EH (cell line): ENCODE measurements around the gene TAF4.

Experiments
- DNase-seq: peaks from one replicate; pipeline ENCODE4 v3.0.0-alpha.2; 2015; ENCODE audit warnings: low read depth

TAF4 gene

GRCh38 chr20:61929971-61930666 is 135.6 kb downstream of the TAF4 start:
- DNase-seq: no peak

GRCh38 chr20:61929561-61929960 is 136.1 kb downstream of the TAF4 start:
- DNase-seq: no peak

- no peak for DNase-seq
Observed at GRCh38 chr20:61927826-61928541, 137.7 kb downstream of the TAF4 start.

- no peak for DNase-seq
Observed at GRCh38 chr20:61927193-61927825, 138.4 kb downstream of the TAF4 start.

- DNase-seq: no peak
Observed at GRCh38 chr20:61926796-61927192, 138.9 kb downstream of the TAF4 start.

GRCh38 chr20:61926253-61926613 is 139.4 kb downstream of the TAF4 start:
- no peak for DNase-seq

GRCh38 chr20:61925555-61926252 is 140.0 kb downstream of the TAF4 start:
- no peak for DNase-seq

- DNase-seq: no peak
Observed at GRCh38 chr20:61924858-61925554, 140.7 kb downstream of the TAF4 start.
